GM23338 (cell line): Measurements from ENCODE around the gene CDH23. TPM values are rescaled to one million over a fixed set of nuclear protein-coding genes. Genes with fewer than 3 reads are reported as not detected.

Source experiments
- ATAC-seq: fragments of 200-7000 bp; cut with Tn5 transposase; 3 replicates; pipeline ENCODE4 v1.9.1; 2020
- DNase-seq: peaks from one replicate; pipeline ENCODE4 v3.0.0-alpha.2; 2015; ENCODE audit warnings: low spot score
- H2AFZ ChIP-seq: fragments of 200-600 bp; sonication (generic); 2 replicates; pipeline ENCODE4 v1.8.0; 2016; ENCODE audit warnings: antibody characterized with exemption, mild to moderate bottlenecking, moderate library complexity
- H3F3A ChIP-seq: fragments of 200-600 bp; sonication (generic); replicated peaks from 2 replicates; pipeline ENCODE4 v1.8.0; 2017; ENCODE audit warnings: antibody characterized with exemption, mixed run types, low read depth
- H3K27ac ChIP-seq: fragments of 200-600 bp; sonication (generic); 2 replicates; pipeline ENCODE4 v1.6.1; 2016; ENCODE audit warnings: low read depth
- H3K27me3 ChIP-seq: fragments of 200-600 bp; sonication (generic); 2 replicates; pipeline ENCODE4 v1.8.0; 2016; ENCODE audit warnings: mild to moderate bottlenecking, mixed run types, moderate library complexity; ENCODE audit not compliant: insufficient read depth
- H3K36me3 ChIP-seq: fragments of 200-600 bp; sonication (generic); 2 replicates; pipeline ENCODE4 v1.8.0; 2016; ENCODE audit warnings: mild to moderate bottlenecking; ENCODE audit not compliant: insufficient read depth
- H3K4me1 ChIP-seq: fragments of 200-600 bp; sonication (generic); 2 replicates; pipeline ENCODE4 v1.8.0; 2016; ENCODE audit warnings: mild to moderate bottlenecking, moderate library complexity; ENCODE audit not compliant: insufficient read depth
- H3K4me2 ChIP-seq: fragments of 200-600 bp; sonication (generic); 2 replicates; pipeline ENCODE4 v1.7.1; 2017; ENCODE audit warnings: mixed run types
- H3K4me3 ChIP-seq: fragments of 200-600 bp; sonication (generic); 2 replicates; pipeline ENCODE4 v1.6.1; 2016; ENCODE audit warnings: mixed run types
- H3K79me2 ChIP-seq: fragments of 200-600 bp; sonication (generic); replicated peaks from 2 replicates; pipeline ENCODE4 v1.8.0; 2017; ENCODE audit warnings: mild to moderate bottlenecking; ENCODE audit not compliant: insufficient read depth
- H3K9me2 ChIP-seq: fragments of 200-600 bp; sonication (generic); 2 replicates; pipeline ENCODE4 v1.8.0; 2017; ENCODE audit not compliant: insufficient read depth
- H4K20me1 ChIP-seq: fragments of 200-600 bp; sonication (generic); replicated peaks from 2 replicates; pipeline ENCODE4 v1.8.0; 2017; ENCODE audit warnings: mild to moderate bottlenecking; ENCODE audit not compliant: insufficient read depth
- H3K27ac Mint-ChIP-seq: 2 replicates; pipeline ENCODE4 v1.8.0; 2020; ENCODE audit warnings: inconsistent platforms, mild to moderate bottlenecking, moderate library complexity, mixed read lengths
- H3K27me3 Mint-ChIP-seq: 3 replicates; pipeline ENCODE4 v1.8.0; 2022; ENCODE audit warnings: low read depth, mild to moderate bottlenecking, moderate library complexity, mixed read lengths, inconsistent platforms; ENCODE audit not compliant: insufficient read depth, poor library complexity
- H3K36me3 Mint-ChIP-seq: 3 replicates; pipeline ENCODE4 v1.8.0; 2021; ENCODE audit warnings: low read depth, mild to moderate bottlenecking, inconsistent platforms, moderate library complexity, mixed read lengths
- H3K4me1 Mint-ChIP-seq: 3 replicates; pipeline ENCODE4 v1.8.0; 2020; ENCODE audit warnings: mild to moderate bottlenecking, inconsistent platforms, mixed read lengths
- H3K4me3 Mint-ChIP-seq: 3 replicates; pipeline ENCODE4 v1.8.0; 2021; ENCODE audit warnings: moderate library complexity, mild to moderate bottlenecking, inconsistent platforms, mixed read lengths
- H3K9me3 Mint-ChIP-seq: 3 replicates; pipeline ENCODE4 v1.8.0; 2020; ENCODE audit warnings: moderate library complexity, mild to moderate bottlenecking, inconsistent platforms, mixed read lengths
- CREB1 ChIP-seq: fragments of 250-450 bp; sonication (Bioruptor Pico); IDR thresholded peaks from 2 replicates; pipeline ENCODE4 v1.5.0; 2020; ENCODE audit warnings: low read depth, mild to moderate bottlenecking, moderate library complexity
- EZH2 ChIP-seq: fragments of 200-600 bp; sonication (generic); IDR thresholded peaks from one replicate; pipeline ENCODE4 v1.8.0; 2017; ENCODE audit warnings: antibody characterized with exemption, mild to moderate bottlenecking, low read depth; ENCODE audit not compliant: unreplicated experiment
- EZH2phosphoT487 ChIP-seq: fragments of 200-600 bp; sonication (generic); IDR thresholded peaks from one replicate; pipeline ENCODE4 v1.8.1; 2018; ENCODE audit warnings: antibody characterized with exemption; ENCODE audit not compliant: unreplicated experiment
- JUNB ChIP-seq: IDR thresholded peaks from one replicate; pipeline ENCODE4 v1.6.1; 2016; ENCODE audit warnings: antibody characterized with exemption; ENCODE audit not compliant: unreplicated experiment
- NANOG ChIP-seq: IDR thresholded peaks from 2 replicates; pipeline ENCODE4 v1.6.1; 2016; ENCODE audit warnings: antibody characterized with exemption, borderline replicate concordance
- POLR2AphosphoS5 ChIP-seq: IDR thresholded peaks from 2 replicates; pipeline ENCODE4 v1.6.1; 2016; ENCODE audit warnings: antibody characterized with exemption, low read depth
- STAT1 ChIP-seq: IDR thresholded peaks from one replicate; pipeline ENCODE4 v1.6.1; 2016; ENCODE audit warnings: antibody characterized with exemption; ENCODE audit not compliant: unreplicated experiment
- ZNF114 ChIP-seq: fragments of 250-450 bp; sonication (Bioruptor Pico); IDR thresholded peaks from 2 replicates; pipeline ENCODE4 v1.5.0; 2020; ENCODE audit warnings: mild to moderate bottlenecking, moderate library complexity
- ZNF331 ChIP-seq: fragments of 250-450 bp; sonication (Bioruptor Pico); IDR thresholded peaks from 2 replicates; pipeline ENCODE4 v1.5.0; 2020; ENCODE audit warnings: low read depth, mild to moderate bottlenecking, moderate library complexity
- polyA plus RNA-seq: library from polyadenylated mRNA; unstranded; fragments of >200 nt; fragmentation: Nextera tagmentation; extraction: Ambion mirVana; gene quantifications from 2 replicates; pipeline ENCODE4 v1.2.1, GENCODE V29; 2016
- total RNA-seq: library from RNA; depleted of rRNA; stranded (reverse); fragments of >200 nt; shearing (Covaris generic); gene quantifications from 2 replicates; pipeline ENCODE4 v1.2.3, GENCODE V29; 2014
- TF ChIP-seq, protein P1 (sequence below): IDR thresholded peaks from 2 replicates; pipeline ENCODE4 v1.6.1; 2016; ENCODE audit warnings: antibody characterized with exemption
- TF ChIP-seq, protein P2 (sequence below): fragments of 250-450 bp; sonication (Bioruptor Pico); IDR thresholded peaks from 2 replicates; pipeline ENCODE4 v1.5.0; 2020; ENCODE audit warnings: mild to moderate bottlenecking, moderate library complexity
- TF ChIP-seq, protein P3 (sequence below), 2 experiments: fragments of 200-600 bp in 1 of 2; sonication (generic) in 1 of 2; conservative IDR thresholded peaks; 2 replicates each; pipeline versions ENCODE4 v1.5.1 to v1.6.1; 2016 to 2017; ENCODE audit warnings: antibody characterized with exemption in 2 of 2, low read depth in 2 of 2, mild to moderate bottlenecking in 2 of 2, moderate library complexity in 1 of 2
- TF ChIP-seq, protein P4 (sequence below): IDR thresholded peaks from one replicate; pipeline ENCODE4 v1.6.1; 2018; ENCODE audit warnings: antibody characterized with exemption; ENCODE audit not compliant: unreplicated experiment

The CDH23 gene
- total and polyA plus RNA-seq, 2 experiments from 2014 or later = 0.95 to 4.3 TPM

DNA sequence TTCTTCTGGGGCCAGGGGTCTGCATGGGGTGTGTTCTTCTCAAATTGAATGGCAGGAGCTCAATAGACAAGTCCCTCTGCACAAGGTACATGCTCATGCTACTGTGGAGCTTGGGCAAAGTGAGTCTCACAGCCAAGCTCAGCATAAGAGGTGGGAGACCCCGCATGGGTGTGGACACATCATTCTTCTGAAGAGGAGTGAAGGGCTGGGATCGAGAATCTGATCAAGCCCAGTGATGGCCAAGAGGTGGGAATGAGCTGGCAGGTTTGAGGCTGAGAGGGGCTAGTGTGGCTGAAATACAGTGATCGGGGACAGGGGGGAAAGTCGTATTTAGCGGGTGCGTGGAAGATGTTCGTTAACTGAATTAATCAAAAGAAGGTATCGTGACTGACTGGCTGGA, 32.6 kb downstream of the CDH23 start:
- no peak overlapping the region for H3K4me3 ChIP-seq
- no peaks in the 10 kb centered on the region for H3K36me3 ChIP-seq
- H3K27ac ChIP-seq = no peak overlapping the region
- DNase-seq (no peak), ATAC-seq (no peak)
- no peaks in the 10 kb centered on the region for H3K36me3 Mint-ChIP-seq
- TF ChIP-seq, protein P1, sequence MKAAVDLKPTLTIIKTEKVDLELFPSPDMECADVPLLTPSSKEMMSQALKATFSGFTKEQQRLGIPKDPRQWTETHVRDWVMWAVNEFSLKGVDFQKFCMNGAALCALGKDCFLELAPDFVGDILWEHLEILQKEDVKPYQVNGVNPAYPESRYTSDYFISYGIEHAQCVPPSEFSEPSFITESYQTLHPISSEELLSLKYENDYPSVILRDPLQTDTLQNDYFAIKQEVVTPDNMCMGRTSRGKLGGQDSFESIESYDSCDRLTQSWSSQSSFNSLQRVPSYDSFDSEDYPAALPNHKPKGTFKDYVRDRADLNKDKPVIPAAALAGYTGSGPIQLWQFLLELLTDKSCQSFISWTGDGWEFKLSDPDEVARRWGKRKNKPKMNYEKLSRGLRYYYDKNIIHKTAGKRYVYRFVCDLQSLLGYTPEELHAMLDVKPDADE = no peak
- TF ChIP-seq, protein P2, sequence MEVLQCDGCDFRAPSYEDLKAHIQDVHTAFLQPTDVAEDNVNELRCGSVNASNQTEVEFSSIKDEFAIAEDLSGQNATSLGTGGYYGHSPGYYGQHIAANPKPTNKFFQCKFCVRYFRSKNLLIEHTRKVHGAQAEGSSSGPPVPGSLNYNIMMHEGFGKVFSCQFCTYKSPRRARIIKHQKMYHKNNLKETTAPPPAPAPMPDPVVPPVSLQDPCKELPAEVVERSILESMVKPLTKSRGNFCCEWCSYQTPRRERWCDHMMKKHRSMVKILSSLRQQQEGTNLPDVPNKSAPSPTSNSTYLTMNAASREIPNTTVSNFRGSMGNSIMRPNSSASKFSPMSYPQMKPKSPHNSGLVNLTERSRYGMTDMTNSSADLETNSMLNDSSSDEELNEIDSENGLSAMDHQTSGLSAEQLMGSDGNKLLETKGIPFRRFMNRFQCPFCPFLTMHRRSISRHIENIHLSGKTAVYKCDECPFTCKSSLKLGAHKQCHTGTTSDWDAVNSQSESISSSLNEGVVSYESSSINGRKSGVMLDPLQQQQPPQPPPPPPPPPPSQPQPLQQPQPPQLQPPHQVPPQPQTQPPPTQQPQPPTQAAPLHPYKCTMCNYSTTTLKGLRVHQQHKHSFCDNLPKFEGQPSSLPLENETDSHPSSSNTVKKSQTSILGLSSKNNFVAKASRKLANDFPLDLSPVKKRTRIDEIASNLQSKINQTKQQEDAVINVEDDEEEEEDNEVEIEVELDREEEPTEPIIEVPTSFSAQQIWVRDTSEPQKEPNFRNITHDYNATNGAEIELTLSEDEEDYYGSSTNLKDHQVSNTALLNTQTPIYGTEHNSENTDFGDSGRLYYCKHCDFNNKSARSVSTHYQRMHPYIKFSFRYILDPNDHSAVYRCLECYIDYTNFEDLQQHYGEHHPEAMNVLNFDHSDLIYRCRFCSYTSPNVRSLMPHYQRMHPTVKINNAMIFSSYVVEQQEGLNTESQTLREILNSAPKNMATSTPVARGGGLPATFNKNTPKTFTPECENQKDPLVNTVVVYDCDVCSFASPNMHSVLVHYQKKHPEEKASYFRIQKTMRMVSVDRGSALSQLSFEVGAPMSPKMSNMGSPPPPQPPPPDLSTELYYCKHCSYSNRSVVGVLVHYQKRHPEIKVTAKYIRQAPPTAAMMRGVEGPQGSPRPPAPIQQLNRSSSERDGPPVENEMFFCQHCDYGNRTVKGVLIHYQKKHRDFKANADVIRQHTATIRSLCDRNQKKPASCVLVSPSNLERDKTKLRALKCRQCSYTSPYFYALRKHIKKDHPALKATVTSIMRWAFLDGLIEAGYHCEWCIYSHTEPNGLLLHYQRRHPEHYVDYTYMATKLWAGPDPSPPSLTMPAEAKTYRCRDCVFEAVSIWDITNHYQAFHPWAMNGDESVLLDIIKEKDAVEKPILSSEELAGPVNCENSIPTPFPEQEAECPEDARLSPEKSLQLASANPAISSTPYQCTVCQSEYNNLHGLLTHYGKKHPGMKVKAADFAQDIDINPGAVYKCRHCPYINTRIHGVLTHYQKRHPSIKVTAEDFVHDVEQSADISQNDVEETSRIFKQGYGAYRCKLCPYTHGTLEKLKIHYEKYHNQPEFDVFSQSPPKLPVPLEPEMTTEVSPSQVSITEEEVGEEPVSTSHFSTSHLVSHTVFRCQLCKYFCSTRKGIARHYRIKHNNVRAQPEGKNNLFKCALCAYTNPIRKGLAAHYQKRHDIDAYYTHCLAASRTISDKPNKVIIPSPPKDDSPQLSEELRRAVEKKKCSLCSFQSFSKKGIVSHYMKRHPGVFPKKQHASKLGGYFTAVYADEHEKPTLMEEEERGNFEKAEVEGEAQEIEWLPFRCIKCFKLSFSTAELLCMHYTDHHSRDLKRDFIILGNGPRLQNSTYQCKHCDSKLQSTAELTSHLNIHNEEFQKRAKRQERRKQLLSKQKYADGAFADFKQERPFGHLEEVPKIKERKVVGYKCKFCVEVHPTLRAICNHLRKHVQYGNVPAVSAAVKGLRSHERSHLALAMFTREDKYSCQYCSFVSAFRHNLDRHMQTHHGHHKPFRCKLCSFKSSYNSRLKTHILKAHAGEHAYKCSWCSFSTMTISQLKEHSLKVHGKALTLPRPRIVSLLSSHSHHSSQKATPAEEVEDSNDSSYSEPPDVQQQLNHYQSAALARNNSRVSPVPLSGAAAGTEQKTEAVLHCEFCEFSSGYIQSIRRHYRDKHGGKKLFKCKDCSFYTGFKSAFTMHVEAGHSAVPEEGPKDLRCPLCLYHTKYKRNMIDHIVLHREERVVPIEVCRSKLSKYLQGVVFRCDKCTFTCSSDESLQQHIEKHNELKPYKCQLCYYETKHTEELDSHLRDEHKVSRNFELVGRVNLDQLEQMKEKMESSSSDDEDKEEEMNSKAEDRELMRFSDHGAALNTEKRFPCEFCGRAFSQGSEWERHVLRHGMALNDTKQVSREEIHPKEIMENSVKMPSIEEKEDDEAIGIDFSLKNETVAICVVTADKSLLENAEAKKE = no peak
- TF ChIP-seq NANOG (no peak), STAT1 (no peak), EZH2 (no peak), ZNF114 (CRISPR knock-in tag) (no peak), EZH2phosphoT487 (no peak), POLR2AphosphoS5 (no peak), CREB1 (no peak), ZNF331 (CRISPR knock-in tag) (no peak), JUNB (no peak)
- TF ChIP-seq, protein P3, sequence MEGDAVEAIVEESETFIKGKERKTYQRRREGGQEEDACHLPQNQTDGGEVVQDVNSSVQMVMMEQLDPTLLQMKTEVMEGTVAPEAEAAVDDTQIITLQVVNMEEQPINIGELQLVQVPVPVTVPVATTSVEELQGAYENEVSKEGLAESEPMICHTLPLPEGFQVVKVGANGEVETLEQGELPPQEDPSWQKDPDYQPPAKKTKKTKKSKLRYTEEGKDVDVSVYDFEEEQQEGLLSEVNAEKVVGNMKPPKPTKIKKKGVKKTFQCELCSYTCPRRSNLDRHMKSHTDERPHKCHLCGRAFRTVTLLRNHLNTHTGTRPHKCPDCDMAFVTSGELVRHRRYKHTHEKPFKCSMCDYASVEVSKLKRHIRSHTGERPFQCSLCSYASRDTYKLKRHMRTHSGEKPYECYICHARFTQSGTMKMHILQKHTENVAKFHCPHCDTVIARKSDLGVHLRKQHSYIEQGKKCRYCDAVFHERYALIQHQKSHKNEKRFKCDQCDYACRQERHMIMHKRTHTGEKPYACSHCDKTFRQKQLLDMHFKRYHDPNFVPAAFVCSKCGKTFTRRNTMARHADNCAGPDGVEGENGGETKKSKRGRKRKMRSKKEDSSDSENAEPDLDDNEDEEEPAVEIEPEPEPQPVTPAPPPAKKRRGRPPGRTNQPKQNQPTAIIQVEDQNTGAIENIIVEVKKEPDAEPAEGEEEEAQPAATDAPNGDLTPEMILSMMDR (conservative IDR thresholded peaks at IDR 0.05; ENCODE audit: low read depth in 2 of 2) = no peak
- TF ChIP-seq, protein P4, sequence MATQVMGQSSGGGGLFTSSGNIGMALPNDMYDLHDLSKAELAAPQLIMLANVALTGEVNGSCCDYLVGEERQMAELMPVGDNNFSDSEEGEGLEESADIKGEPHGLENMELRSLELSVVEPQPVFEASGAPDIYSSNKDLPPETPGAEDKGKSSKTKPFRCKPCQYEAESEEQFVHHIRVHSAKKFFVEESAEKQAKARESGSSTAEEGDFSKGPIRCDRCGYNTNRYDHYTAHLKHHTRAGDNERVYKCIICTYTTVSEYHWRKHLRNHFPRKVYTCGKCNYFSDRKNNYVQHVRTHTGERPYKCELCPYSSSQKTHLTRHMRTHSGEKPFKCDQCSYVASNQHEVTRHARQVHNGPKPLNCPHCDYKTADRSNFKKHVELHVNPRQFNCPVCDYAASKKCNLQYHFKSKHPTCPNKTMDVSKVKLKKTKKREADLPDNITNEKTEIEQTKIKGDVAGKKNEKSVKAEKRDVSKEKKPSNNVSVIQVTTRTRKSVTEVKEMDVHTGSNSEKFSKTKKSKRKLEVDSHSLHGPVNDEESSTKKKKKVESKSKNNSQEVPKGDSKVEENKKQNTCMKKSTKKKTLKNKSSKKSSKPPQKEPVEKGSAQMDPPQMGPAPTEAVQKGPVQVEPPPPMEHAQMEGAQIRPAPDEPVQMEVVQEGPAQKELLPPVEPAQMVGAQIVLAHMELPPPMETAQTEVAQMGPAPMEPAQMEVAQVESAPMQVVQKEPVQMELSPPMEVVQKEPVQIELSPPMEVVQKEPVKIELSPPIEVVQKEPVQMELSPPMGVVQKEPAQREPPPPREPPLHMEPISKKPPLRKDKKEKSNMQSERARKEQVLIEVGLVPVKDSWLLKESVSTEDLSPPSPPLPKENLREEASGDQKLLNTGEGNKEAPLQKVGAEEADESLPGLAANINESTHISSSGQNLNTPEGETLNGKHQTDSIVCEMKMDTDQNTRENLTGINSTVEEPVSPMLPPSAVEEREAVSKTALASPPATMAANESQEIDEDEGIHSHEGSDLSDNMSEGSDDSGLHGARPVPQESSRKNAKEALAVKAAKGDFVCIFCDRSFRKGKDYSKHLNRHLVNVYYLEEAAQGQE = no peak
- H2AFZ ChIP-seq = no peak overlapping the region
- H3K4me3 Mint-ChIP-seq = no peak overlapping the region
- no peaks in the 10 kb centered on the region for H3K79me2 ChIP-seq
- no peaks in the 10 kb centered on the region for H3K9me2 ChIP-seq
- peaks cover 10% of the 10 kb centered on the region for H3K27me3 Mint-ChIP-seq
- H4K20me1 ChIP-seq = no peaks in the 10 kb centered on the region
- H3K4me2 ChIP-seq = no peak overlapping the region
- H3K9me3 Mint-ChIP-seq = no peaks in the 10 kb centered on the region
- H3K27ac Mint-ChIP-seq = no peak overlapping the region
- H3K27me3 ChIP-seq = no peaks in the 10 kb centered on the region
- no peaks in the 10 kb centered on the region for H3K4me1 ChIP-seq
- H3K4me1 Mint-ChIP-seq = peaks cover 17% of the 10 kb centered on the region
- H3F3A ChIP-seq = no peaks in the 10 kb centered on the region
